Smooth muscle cell (in vitro differentiated cells): ENCODE results near the gene INSYN2B. TPM values are rescaled to one million over a fixed set of nuclear protein-coding genes. Genes with fewer than 3 reads are reported as not detected.

Experiments used
- DNase-seq: peaks from one replicate; lab custom pipeline; 2025; ENCODE audit not compliant: unreplicated experiment; lab: John Stamatoyannopoulos, UW
- H2AFZ ChIP-seq: fragments of 200-600 bp; sonication (generic); 2 replicates; pipeline ENCODE4 v1.6.0; 2016; ENCODE audit warnings: antibody characterized with exemption, low read depth, mild to moderate bottlenecking
- H3F3A ChIP-seq: fragments of 200-600 bp; sonication (generic); 2 replicates; pipeline ENCODE4 v1.6.0; 2017; ENCODE audit warnings: antibody characterized with exemption, low read depth
- H3K27ac ChIP-seq: fragments of 200-600 bp; sonication (generic); 2 replicates; pipeline ENCODE4 v1.5.1; 2016; ENCODE audit warnings: low read depth, mild to moderate bottlenecking
- H3K27me3 ChIP-seq: fragments of 200-600 bp; sonication (generic); 2 replicates; pipeline ENCODE4 v1.6.1; 2016; ENCODE audit warnings: low read depth, mild to moderate bottlenecking
- H3K36me3 ChIP-seq: fragments of 200-600 bp; sonication (generic); 2 replicates; pipeline ENCODE4 v1.5.1; 2016; ENCODE audit warnings: low read depth
- H3K4me1 ChIP-seq: fragments of 200-600 bp; sonication (generic); 2 replicates; pipeline ENCODE4 v1.5.1; 2016; ENCODE audit warnings: low read depth
- H3K4me2 ChIP-seq: fragments of 200-600 bp; sonication (generic); 2 replicates; pipeline ENCODE4 v1.6.0; 2016; ENCODE audit warnings: mild to moderate bottlenecking
- H3K4me3 ChIP-seq: fragments of 200-600 bp; sonication (generic); 2 replicates; pipeline ENCODE4 v1.5.1; 2016; ENCODE audit warnings: mild to moderate bottlenecking
- H3K79me2 ChIP-seq: fragments of 200-600 bp; sonication (generic); 2 replicates; pipeline ENCODE4 v1.6.0; 2016; ENCODE audit warnings: low read depth, mild to moderate bottlenecking
- H3K9ac ChIP-seq: fragments of 200-600 bp; sonication (generic); 2 replicates; pipeline ENCODE4 v1.6.0; 2016; ENCODE audit warnings: low read depth
- H3K9me3 ChIP-seq: fragments of 200-600 bp; sonication (generic); replicated peaks from 2 replicates; pipeline ENCODE4 v1.5.1; 2016; ENCODE audit warnings: low read depth
- H4K20me1 ChIP-seq: fragments of 200-600 bp; sonication (generic); 2 replicates; pipeline ENCODE4 v1.6.0; 2016; ENCODE audit warnings: low read depth
- CTCF ChIP-seq: fragments of 200-600 bp; sonication (generic); IDR thresholded peaks from 2 replicates; pipeline ENCODE4 v1.5.1; 2017; ENCODE audit warnings: borderline replicate concordance, mild to moderate bottlenecking, antibody characterized with exemption; ENCODE audit not compliant: insufficient read depth, poor library complexity, severe bottlenecking
- WGBS: methylation state at CpG from one replicate; pipeline ENCODE4 v1.1.7; 2016; ENCODE audit warnings: low lambda C conversion rate; 5-methylcytosine and 5-hydroxymethylcytosine counted together
- polyA plus RNA-seq: library from polyadenylated mRNA; unstranded; fragments of >200 nt; fragmentation: Nextera tagmentation; extraction: Ambion mirVana; gene quantifications from 2 replicates; pipeline ENCODE4 v1.2.1, GENCODE V29; 2016
- total RNA-seq: library from RNA; depleted of rRNA; stranded (reverse); fragments of >200 nt; gene quantifications from 2 replicates; pipeline ENCODE4 v1.2.3, GENCODE V29; 2014

Gene INSYN2B
- total and polyA plus RNA-seq, 2 experiments from 2014 or later, result 2.7 to 13.8 TPM

- Histone ChIP-seq H3K4me3 (no peak overlapping the region), H2AFZ (no peak overlapping the region), H3K9me3 (no peaks in the 10 kb centered on the region), H3F3A (no peaks in the 10 kb centered on the region), H3K4me2 (no peak overlapping the region), H3K36me3 (no peaks in the 10 kb centered on the region), H3K27ac (no peak overlapping the region), H3K4me1 (peaks cover 10% of the 10 kb centered on the region), H3K79me2 (no peaks in the 10 kb centered on the region), H3K9ac (no peak overlapping the region), H4K20me1 (no peaks in the 10 kb centered on the region), H3K27me3 (no peaks in the 10 kb centered on the region)
- WGBS, result 100% methylated on average over 1 of the region's 1 CpG
- TF ChIP-seq CTCF, result no peak
- DNase-seq, result no peak
These were observed 75.3 kb downstream of the INSYN2B start for GRCh38 chr5:169905017-169905416.

- DNase-seq, result no peak
- H2AFZ ChIP-seq, result no peak overlapping the region
- peaks cover 10% of the 10 kb centered on the region for H3K4me1 ChIP-seq
- no peak overlapping the region for H3K9ac ChIP-seq
- no peak overlapping the region for H3K27ac ChIP-seq
- no peaks in the 10 kb centered on the region for H3F3A ChIP-seq
- H3K27me3 ChIP-seq, result no peaks in the 10 kb centered on the region
- no peak for TF ChIP-seq CTCF
- no peaks in the 10 kb centered on the region for H3K36me3 ChIP-seq
- H4K20me1 ChIP-seq, result no peaks in the 10 kb centered on the region
- no peak overlapping the region for H3K4me2 ChIP-seq
- no peaks in the 10 kb centered on the region for H3K9me3 ChIP-seq
- WGBS, result 48% methylated on average over 5 of the region's 5 CpGs
- H3K79me2 ChIP-seq, result no peaks in the 10 kb centered on the region
- no peak overlapping the region for H3K4me3 ChIP-seq
These were observed 75.8 kb downstream of the INSYN2B start for GRCh38 chr5:169904508-169904907.

GRCh38 chr5:169904059-169904458 lies 76.2 kb downstream of the INSYN2B start:
- H3F3A ChIP-seq, result no peaks in the 10 kb centered on the region

More at GRCh38 chr5:169904059-169904458, 76.2 kb downstream of the INSYN2B start:
- Histone ChIP-seq H2AFZ (no peak overlapping the region), H3K27ac (no peak overlapping the region), H4K20me1 (no peaks in the 10 kb centered on the region), H3K9me3 (no peaks in the 10 kb centered on the region), H3K4me2 (no peak overlapping the region), H3K4me1 (peaks cover 10% of the 10 kb centered on the region), H3K36me3 (no peaks in the 10 kb centered on the region), H3K4me3 (no peak overlapping the region), H3K79me2 (no peaks in the 10 kb centered on the region), H3K9ac (no peak overlapping the region), H3K27me3 (peaks cover 3% of the 10 kb centered on the region)
- DNase-seq, result no peak
- TF ChIP-seq CTCF, result no peak
- WGBS, result 90% methylated on average over 2 of the region's 2 CpGs
